ENCODE measurements around the gene PRDM9. TPM values are rescaled to one million over a fixed set of nuclear protein-coding genes. Genes with fewer than 3 reads are reported as not detected.

Gene PRDM9
- not detected for total RNA-seq

DNA sequence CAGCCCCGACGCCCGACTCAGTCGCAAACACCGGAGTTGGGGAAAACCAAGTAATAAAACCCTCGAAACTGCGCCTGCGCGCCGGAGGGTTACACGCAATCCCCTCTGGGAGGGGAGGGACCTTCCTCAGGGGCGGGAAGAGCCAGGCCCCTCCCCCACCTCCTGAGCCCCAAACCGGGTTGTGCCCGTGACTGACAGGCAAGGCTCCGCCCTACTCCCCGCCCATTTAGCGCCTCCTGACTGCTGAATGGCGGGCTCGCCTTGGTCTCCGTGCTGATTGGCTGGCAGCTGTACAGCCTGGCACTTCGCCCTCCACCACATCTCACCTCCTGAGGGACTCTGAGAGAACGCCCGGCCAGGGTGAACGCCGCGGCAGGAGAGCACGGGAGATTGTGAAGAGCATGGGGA, at the start of gene PRDM9:
Gene PRDM9, plus strand, starts transcription at position 332 of the 408 bp plus-strand sequence. CDS start 1,425 bp downstream, outside the sequence.
- Histone ChIP-seq H3K27me3 (ENCODE audit: control insufficient read depth in 3 of 3, insufficient read depth in 3 of 3, low read length in 3 of 3) (no peaks in the 10 kb centered on the region), H3K27ac (ENCODE audit: low read depth, low read length) (no peak within 1 kb of the TSS), H3K9ac (ENCODE audit: low read depth in 1 of 3, low read length in 3 of 3) (no peak within 1 kb of the TSS), H3K4me1 (ENCODE audit: control insufficient read depth in 3 of 3, insufficient read depth in 3 of 3, low read length in 3 of 3) (no peaks in the 10 kb centered on the region), H3K9me3 (ENCODE audit: control insufficient read depth in 3 of 3, low read length in 3 of 3) (no peaks in the 10 kb centered on the region), H3K36me3 (ENCODE audit: control insufficient read depth in 3 of 3, insufficient read depth in 3 of 3, low read length in 3 of 3) (no peaks in the 10 kb centered on the region), H3K4me3 (ENCODE audit: low read length in 3 of 3) (peak within 1 kb of the TSS in 2 of 3 donors; percentile 9 to 35)

DNA sequence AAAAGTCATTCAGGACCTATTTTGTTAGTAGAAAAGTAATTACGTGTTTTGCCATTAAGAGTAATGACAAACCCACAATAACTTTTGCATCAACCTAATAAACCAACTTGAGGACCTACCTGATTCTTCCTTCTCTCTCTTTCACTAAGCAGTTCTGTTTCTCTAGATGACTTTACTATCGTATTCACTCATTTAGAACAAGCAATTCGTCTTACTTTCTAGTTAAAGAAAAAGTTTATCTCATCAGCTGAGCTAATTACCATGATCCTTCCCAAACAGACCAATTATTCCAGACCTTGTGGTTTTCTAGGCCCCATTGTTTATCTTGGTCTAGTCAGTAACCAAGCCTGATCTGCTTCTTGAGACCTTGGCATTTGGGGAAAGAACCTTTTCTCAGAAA, 49.6 kb upstream of the PRDM9 start:
- Histone ChIP-seq H3K9me3 (ENCODE audit: control insufficient read depth in 3 of 3, low read length in 3 of 3) (no peaks in the 10 kb centered on the region), H3K36me3 (ENCODE audit: control insufficient read depth in 3 of 3, insufficient read depth in 3 of 3, low read length in 3 of 3) (no peaks in the 10 kb centered on the region), H3K27me3 (ENCODE audit: control insufficient read depth in 3 of 3, insufficient read depth in 3 of 3, low read length in 3 of 3) (no peaks in the 10 kb centered on the region), H3K27ac (ENCODE audit: low read depth, low read length) (no peak overlapping the region), H3K4me1 (ENCODE audit: control insufficient read depth in 3 of 3, insufficient read depth in 3 of 3, low read length in 3 of 3) (no peaks in the 10 kb centered on the region), H3K4me3 (ENCODE audit: low read length in 3 of 3) (no peak overlapping the region), H3K9ac (ENCODE audit: low read depth in 1 of 3, low read length in 3 of 3) (no peak overlapping the region)

DNA sequence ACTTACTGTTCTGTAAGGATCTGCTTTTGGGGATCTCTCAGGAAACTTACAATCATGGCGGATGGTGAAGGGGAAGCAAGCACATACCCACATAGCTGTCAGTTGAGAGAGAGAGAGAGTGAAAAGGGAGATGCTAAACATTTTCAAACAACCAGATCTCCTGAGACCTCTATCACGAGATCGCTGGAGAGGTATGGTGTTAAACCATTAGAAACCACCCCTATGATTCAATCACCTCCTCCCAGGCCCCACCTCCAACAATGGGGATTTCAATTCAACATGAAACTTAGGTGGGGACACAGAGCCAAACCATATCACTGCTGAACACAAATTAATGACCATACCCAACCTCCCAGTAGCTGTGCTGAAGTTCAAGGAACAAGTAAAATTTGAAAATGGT, 48.2 kb upstream of the PRDM9 start:
- H3K36me3 ChIP-seq (ENCODE audit: control insufficient read depth in 3 of 3, insufficient read depth in 3 of 3, low read length in 3 of 3) = no peaks in the 10 kb centered on the region
- H3K27ac ChIP-seq (ENCODE audit: low read depth, low read length) = no peak overlapping the region
- no peaks in the 10 kb centered on the region for H3K4me1 ChIP-seq (ENCODE audit: control insufficient read depth in 3 of 3, insufficient read depth in 3 of 3, low read length in 3 of 3)
- no peak overlapping the region for H3K4me3 ChIP-seq (ENCODE audit: low read length in 3 of 3)
- no peaks in the 10 kb centered on the region for H3K27me3 ChIP-seq (ENCODE audit: control insufficient read depth in 3 of 3, insufficient read depth in 3 of 3, low read length in 3 of 3)
- no peak overlapping the region for H3K9ac ChIP-seq (ENCODE audit: low read depth in 1 of 3, low read length in 3 of 3)
- no peaks in the 10 kb centered on the region for H3K9me3 ChIP-seq (ENCODE audit: control insufficient read depth in 3 of 3, low read length in 3 of 3)

DNA sequence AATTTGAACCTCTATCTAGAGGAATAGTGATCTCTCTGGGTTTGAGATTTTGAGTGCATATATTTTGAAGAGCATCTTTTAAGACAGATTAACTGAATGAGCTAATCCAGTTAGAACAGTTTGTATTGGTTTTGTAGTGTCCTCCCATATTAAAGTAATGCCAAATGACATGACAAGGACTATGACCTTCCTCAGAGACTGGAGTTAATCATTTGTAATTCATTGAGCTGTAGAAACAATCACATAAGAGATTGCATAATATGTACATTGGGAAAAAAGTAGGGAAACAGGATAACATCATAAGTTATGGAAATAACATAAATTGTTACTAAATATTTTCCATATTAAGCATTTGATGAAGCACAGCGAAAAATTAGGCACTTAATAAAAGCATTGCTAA, 45.8 kb upstream of the PRDM9 start:
- H3K4me3 ChIP-seq (ENCODE audit: low read length in 3 of 3) = no peak overlapping the region
- no peak overlapping the region for H3K27ac ChIP-seq (ENCODE audit: low read depth, low read length)
- no peaks in the 10 kb centered on the region for H3K36me3 ChIP-seq (ENCODE audit: control insufficient read depth in 3 of 3, insufficient read depth in 3 of 3, low read length in 3 of 3)
- no peaks in the 10 kb centered on the region for H3K9me3 ChIP-seq (ENCODE audit: control insufficient read depth in 3 of 3, low read length in 3 of 3)
- H3K4me1 ChIP-seq (ENCODE audit: control insufficient read depth in 3 of 3, insufficient read depth in 3 of 3, low read length in 3 of 3) = no peaks in the 10 kb centered on the region
- no peaks in the 10 kb centered on the region for H3K27me3 ChIP-seq (ENCODE audit: control insufficient read depth in 3 of 3, insufficient read depth in 3 of 3, low read length in 3 of 3)
- H3K9ac ChIP-seq (ENCODE audit: low read depth in 1 of 3, low read length in 3 of 3) = no peak overlapping the region

DNA sequence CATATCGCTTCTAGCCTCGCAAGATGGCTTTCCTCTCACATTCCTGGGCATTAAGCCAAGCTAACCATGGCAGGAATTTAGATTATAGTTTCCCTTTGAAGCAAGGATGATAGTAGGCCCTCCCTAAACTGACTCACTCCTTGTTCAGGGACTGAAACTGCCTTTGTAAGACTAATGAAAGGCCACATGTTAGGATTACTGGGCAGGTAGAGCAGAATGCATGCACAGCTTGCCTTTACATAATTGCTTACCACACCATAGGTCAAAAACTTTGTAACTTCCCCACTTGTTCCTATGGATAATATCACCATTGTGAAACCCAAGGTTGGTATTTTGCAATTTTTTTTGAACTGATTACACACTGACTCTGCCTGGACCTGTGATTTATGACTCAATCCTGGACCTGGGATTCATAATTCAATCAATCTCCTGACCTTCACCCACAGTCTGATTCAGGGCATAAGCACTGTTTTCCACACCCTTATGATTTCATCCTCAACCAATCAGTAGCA, 41.0 kb upstream of the PRDM9 start:
- no peaks in the 10 kb centered on the region for H3K27me3 ChIP-seq (ENCODE audit: control insufficient read depth in 3 of 3, insufficient read depth in 3 of 3, low read length in 3 of 3)
- no peak overlapping the region for H3K27ac ChIP-seq (ENCODE audit: low read depth, low read length)
- no peaks in the 10 kb centered on the region for H3K4me1 ChIP-seq (ENCODE audit: control insufficient read depth in 3 of 3, insufficient read depth in 3 of 3, low read length in 3 of 3)
- H3K4me3 ChIP-seq (ENCODE audit: low read length in 3 of 3) = no peak overlapping the region
- no peaks in the 10 kb centered on the region for H3K36me3 ChIP-seq (ENCODE audit: control insufficient read depth in 3 of 3, insufficient read depth in 3 of 3, low read length in 3 of 3)
- no peaks in the 10 kb centered on the region for H3K9me3 ChIP-seq (ENCODE audit: control insufficient read depth in 3 of 3, low read length in 3 of 3)
- H3K9ac ChIP-seq (ENCODE audit: low read depth in 1 of 3, low read length in 3 of 3) = no peak overlapping the region

DNA sequence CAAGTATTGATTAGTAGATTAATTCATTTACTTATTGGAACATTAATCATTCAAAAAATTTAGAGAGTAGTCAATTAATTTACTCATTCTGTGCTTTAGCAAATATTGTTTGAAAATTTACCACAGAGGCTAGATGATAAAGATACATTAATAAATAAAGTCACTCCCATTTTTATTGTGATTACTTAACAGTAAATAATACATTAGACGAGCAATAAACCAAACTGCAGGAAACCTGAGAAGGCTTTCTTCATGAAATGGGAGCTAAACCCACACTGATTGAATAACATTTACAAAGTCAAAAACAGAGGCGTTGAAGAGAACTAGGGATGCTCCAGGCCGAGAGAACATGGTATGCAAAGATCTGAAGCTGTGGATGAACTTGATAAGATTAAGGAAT, 38.8 kb upstream of the PRDM9 start:
- Histone ChIP-seq H3K9ac (ENCODE audit: low read depth in 1 of 3, low read length in 3 of 3) (no peak overlapping the region), H3K4me1 (ENCODE audit: control insufficient read depth in 3 of 3, insufficient read depth in 3 of 3, low read length in 3 of 3) (no peaks in the 10 kb centered on the region), H3K36me3 (ENCODE audit: control insufficient read depth in 3 of 3, insufficient read depth in 3 of 3, low read length in 3 of 3) (no peaks in the 10 kb centered on the region), H3K4me3 (ENCODE audit: low read length in 3 of 3) (no peak overlapping the region), H3K27me3 (ENCODE audit: control insufficient read depth in 3 of 3, insufficient read depth in 3 of 3, low read length in 3 of 3) (no peaks in the 10 kb centered on the region), H3K9me3 (ENCODE audit: control insufficient read depth in 3 of 3, low read length in 3 of 3) (no peaks in the 10 kb centered on the region), H3K27ac (ENCODE audit: low read depth, low read length) (no peak overlapping the region)

DNA sequence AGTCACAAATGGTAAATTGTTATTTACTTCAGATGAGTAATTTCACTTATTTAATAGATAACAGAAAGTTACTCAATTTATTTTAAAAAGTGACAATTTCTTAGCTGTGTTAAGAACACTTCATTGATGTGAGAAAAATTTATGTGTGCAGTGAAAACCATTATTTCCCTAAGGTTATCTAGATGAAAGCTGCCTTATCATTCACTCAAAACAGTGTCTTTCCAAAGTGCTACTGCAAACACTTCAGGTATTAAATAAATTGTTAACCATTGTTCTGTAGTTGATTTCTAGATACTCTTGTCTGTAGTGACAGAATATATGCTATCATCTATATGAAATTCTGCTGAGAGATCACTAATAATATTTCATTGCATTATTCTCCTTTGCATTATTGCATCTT, 33.5 kb upstream of the PRDM9 start:
- H3K9me3 ChIP-seq (ENCODE audit: control insufficient read depth in 3 of 3, low read length in 3 of 3) = no peaks in the 10 kb centered on the region
- no peaks in the 10 kb centered on the region for H3K27me3 ChIP-seq (ENCODE audit: control insufficient read depth in 3 of 3, insufficient read depth in 3 of 3, low read length in 3 of 3)
- H3K36me3 ChIP-seq (ENCODE audit: control insufficient read depth in 3 of 3, insufficient read depth in 3 of 3, low read length in 3 of 3) = no peaks in the 10 kb centered on the region
- H3K4me3 ChIP-seq (ENCODE audit: low read length in 3 of 3) = no peak overlapping the region
- H3K9ac ChIP-seq (ENCODE audit: low read depth in 1 of 3, low read length in 3 of 3) = no peak overlapping the region
- no peak overlapping the region for H3K27ac ChIP-seq (ENCODE audit: low read depth, low read length)
- H3K4me1 ChIP-seq (ENCODE audit: control insufficient read depth in 3 of 3, insufficient read depth in 3 of 3, low read length in 3 of 3) = no peaks in the 10 kb centered on the region

DNA sequence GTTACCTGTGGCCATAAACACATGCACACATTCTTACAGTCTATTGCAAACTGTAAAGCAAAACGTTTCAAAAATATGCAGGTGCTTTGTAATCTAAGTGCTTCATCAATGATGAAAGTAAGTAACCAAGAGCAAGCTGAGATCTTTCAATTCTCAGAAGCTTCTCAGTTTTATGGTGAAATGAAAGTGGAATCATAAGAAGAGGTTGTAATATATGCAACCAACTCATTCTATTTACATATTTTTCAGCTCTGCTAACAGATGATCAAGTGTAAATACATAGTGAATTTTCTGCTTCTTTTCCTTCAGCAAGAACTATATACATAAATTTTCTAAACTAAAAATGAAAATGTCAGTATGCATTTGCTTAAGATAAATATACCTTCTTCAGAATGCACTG, 33.1 kb upstream of the PRDM9 start:
- Histone ChIP-seq H3K4me1 (ENCODE audit: control insufficient read depth in 3 of 3, insufficient read depth in 3 of 3, low read length in 3 of 3) (no peaks in the 10 kb centered on the region), H3K27me3 (ENCODE audit: control insufficient read depth in 3 of 3, insufficient read depth in 3 of 3, low read length in 3 of 3) (no peaks in the 10 kb centered on the region), H3K36me3 (ENCODE audit: control insufficient read depth in 3 of 3, insufficient read depth in 3 of 3, low read length in 3 of 3) (no peaks in the 10 kb centered on the region), H3K9me3 (ENCODE audit: control insufficient read depth in 3 of 3, low read length in 3 of 3) (no peaks in the 10 kb centered on the region), H3K4me3 (ENCODE audit: low read length in 3 of 3) (no peak overlapping the region), H3K9ac (ENCODE audit: low read depth in 1 of 3, low read length in 3 of 3) (no peak overlapping the region), H3K27ac (ENCODE audit: low read depth, low read length) (no peak overlapping the region)

DNA sequence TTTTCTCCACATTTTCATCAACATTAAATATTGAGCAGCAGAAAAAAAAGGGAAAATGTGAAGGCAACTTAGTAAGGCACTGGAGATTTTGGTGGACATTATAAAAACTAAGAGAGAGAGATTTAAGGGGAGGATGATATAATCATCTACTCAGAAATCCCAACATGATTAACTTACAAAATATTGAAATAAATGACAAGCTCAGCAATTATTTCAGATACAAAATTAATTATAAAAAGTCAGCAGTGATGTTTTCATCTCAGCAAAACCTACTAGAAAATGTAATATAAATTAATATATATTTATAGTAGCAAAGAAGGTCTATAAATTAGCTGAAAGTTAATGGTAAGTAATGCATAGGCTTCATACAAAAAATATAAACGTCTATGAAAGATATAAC, 30.8 kb upstream of the PRDM9 start:
- no peak overlapping the region for H3K4me3 ChIP-seq (ENCODE audit: low read length in 3 of 3)
- no peaks in the 10 kb centered on the region for H3K9me3 ChIP-seq (ENCODE audit: control insufficient read depth in 3 of 3, low read length in 3 of 3)
- H3K36me3 ChIP-seq (ENCODE audit: control insufficient read depth in 3 of 3, insufficient read depth in 3 of 3, low read length in 3 of 3) = no peaks in the 10 kb centered on the region
- H3K27ac ChIP-seq (ENCODE audit: low read depth, low read length) = no peak overlapping the region
- no peak overlapping the region for H3K9ac ChIP-seq (ENCODE audit: low read depth in 1 of 3, low read length in 3 of 3)
- H3K4me1 ChIP-seq (ENCODE audit: control insufficient read depth in 3 of 3, insufficient read depth in 3 of 3, low read length in 3 of 3) = no peaks in the 10 kb centered on the region
- H3K27me3 ChIP-seq (ENCODE audit: control insufficient read depth in 3 of 3, insufficient read depth in 3 of 3, low read length in 3 of 3) = no peaks in the 10 kb centered on the region

DNA sequence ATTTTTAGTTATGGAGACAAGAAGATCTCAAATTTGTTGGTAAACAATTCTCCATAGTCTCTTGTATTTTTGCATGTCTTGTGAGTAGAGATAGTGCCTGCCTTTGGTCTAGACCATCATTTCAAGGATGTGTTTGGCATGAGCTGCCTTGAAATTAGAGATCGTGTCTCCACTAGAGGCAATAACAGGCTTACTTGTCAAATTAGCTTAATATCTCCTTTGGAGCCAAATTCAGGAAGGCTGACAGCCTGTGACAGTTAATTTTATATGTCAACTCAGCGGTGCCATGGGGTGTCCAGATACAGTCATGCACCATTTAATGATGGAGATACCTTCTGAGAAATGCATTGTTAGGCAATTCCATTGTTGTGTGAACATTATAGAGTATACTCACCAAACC, 24.8 kb upstream of the PRDM9 start:
- no peaks in the 10 kb centered on the region for H3K4me1 ChIP-seq (ENCODE audit: control insufficient read depth in 3 of 3, insufficient read depth in 3 of 3, low read length in 3 of 3)
- H3K4me3 ChIP-seq (ENCODE audit: low read length in 3 of 3) = no peak overlapping the region
- H3K36me3 ChIP-seq (ENCODE audit: control insufficient read depth in 3 of 3, insufficient read depth in 3 of 3, low read length in 3 of 3) = no peaks in the 10 kb centered on the region
- H3K9me3 ChIP-seq (ENCODE audit: control insufficient read depth in 3 of 3, low read length in 3 of 3) = peaks cover 0 to 3% (median 0%) of the 10 kb centered on the region in 3 donors
- H3K9ac ChIP-seq (ENCODE audit: low read depth in 1 of 3, low read length in 3 of 3) = no peak overlapping the region
- no peak overlapping the region for H3K27ac ChIP-seq (ENCODE audit: low read depth, low read length)
- H3K27me3 ChIP-seq (ENCODE audit: control insufficient read depth in 3 of 3, insufficient read depth in 3 of 3, low read length in 3 of 3) = no peaks in the 10 kb centered on the region

DNA sequence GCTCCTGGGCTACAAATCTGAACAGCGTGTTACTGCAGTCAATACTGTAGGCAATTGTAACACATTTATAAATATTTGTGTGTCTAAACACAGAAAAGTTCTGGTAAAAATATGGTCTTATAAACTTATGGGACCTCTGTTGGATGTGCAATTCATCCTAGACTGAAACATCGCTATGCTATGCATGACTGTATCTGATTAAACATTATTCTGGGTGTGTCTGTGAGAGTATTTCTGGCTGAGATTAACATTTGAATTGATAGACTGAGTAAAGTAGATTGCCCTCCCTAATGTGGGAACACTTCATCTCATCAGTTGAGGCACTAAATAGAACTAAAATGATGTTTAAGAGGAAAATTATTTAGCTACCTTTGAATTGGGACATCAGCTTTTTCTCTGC, 24.3 kb upstream of the PRDM9 start:
- peaks cover 0 to 3% (median 0%) of the 10 kb centered on the region in 3 donors for H3K9me3 ChIP-seq (ENCODE audit: control insufficient read depth in 3 of 3, low read length in 3 of 3)
- no peaks in the 10 kb centered on the region for H3K4me1 ChIP-seq (ENCODE audit: control insufficient read depth in 3 of 3, insufficient read depth in 3 of 3, low read length in 3 of 3)
- H3K9ac ChIP-seq (ENCODE audit: low read depth in 1 of 3, low read length in 3 of 3) = no peak overlapping the region
- H3K27me3 ChIP-seq (ENCODE audit: control insufficient read depth in 3 of 3, insufficient read depth in 3 of 3, low read length in 3 of 3) = no peaks in the 10 kb centered on the region
- no peaks in the 10 kb centered on the region for H3K36me3 ChIP-seq (ENCODE audit: control insufficient read depth in 3 of 3, insufficient read depth in 3 of 3, low read length in 3 of 3)
- H3K4me3 ChIP-seq (ENCODE audit: low read length in 3 of 3) = no peak overlapping the region
- no peak overlapping the region for H3K27ac ChIP-seq (ENCODE audit: low read depth, low read length)
